H7 (cell line): ENCODE measurements around the gene CCDC70. TPM values are rescaled to one million over a fixed set of nuclear protein-coding genes. Genes with fewer than 3 reads are reported as not detected.

Experiments
- DNase-seq: peaks from one replicate; pipeline ENCODE4 v3.0.0; 2012
- H3K27me3 ChIP-seq: 2 replicates; pipeline ENCODE4 v1.6.0; 2011; ENCODE audit warnings: mild to moderate bottlenecking, low read length; ENCODE audit not compliant: control insufficient read depth, insufficient read depth
- H3K36me3 ChIP-seq: replicated peaks from 2 replicates; pipeline ENCODE4 v1.5.1; 2011; ENCODE audit warnings: low read length; ENCODE audit not compliant: control insufficient read depth, insufficient read depth
- H3K4me3 ChIP-seq: 2 replicates; pipeline ENCODE4 v1.5.1; 2011; ENCODE audit warnings: low read depth, mild to moderate bottlenecking, control low read depth, low read length, moderate library complexity; ENCODE audit not compliant: insufficient read depth
- total RNA-seq: library from RNA; depleted of rRNA; stranded (reverse); fragments of >200 nt; shearing (Covaris generic); gene quantifications from 2 replicates; pipeline ENCODE4 v1.2.3, GENCODE V29; 2014

CCDC70 gene
- total RNA-seq, 1 experiment from 2014 or later = not detected

GRCh38 chr13:51867062-51867461, 5.3 kb downstream of the CCDC70 start:
- no peak overlapping the region for H3K4me3 ChIP-seq
- H3K36me3 ChIP-seq = no peaks in the 10 kb centered on the region
- H3K27me3 ChIP-seq = no peaks in the 10 kb centered on the region
- no peak for DNase-seq

GRCh38 chr13:51869916-51870315, 8.1 kb downstream of the CCDC70 start:
- Histone ChIP-seq H3K27me3 (no peaks in the 10 kb centered on the region), H3K4me3 (no peak overlapping the region), H3K36me3 (no peaks in the 10 kb centered on the region)
- DNase-seq = no peak

- DNase-seq = no peak
- Histone ChIP-seq H3K4me3 (no peak overlapping the region), H3K27me3 (no peaks in the 10 kb centered on the region), H3K36me3 (no peaks in the 10 kb centered on the region)
Measured at GRCh38 chr13:51870616-51871015, 8.8 kb downstream of the CCDC70 start.

GRCh38 chr13:51873117-51873798, 11.5 kb downstream of the CCDC70 start:
- DNase-seq = no peak
- Histone ChIP-seq H3K4me3 (no peak overlapping the region), H3K27me3 (no peaks in the 10 kb centered on the region), H3K36me3 (no peaks in the 10 kb centered on the region)

GRCh38 chr13:51873837-51874236, 12.1 kb downstream of the CCDC70 start:
- no peak for DNase-seq

GRCh38 chr13:51874651-51875050, 12.9 kb downstream of the CCDC70 start:
- no peak overlapping the region for H3K4me3 ChIP-seq
- no peaks in the 10 kb centered on the region for H3K36me3 ChIP-seq
- no peaks in the 10 kb centered on the region for H3K27me3 ChIP-seq
- no peak for DNase-seq

More at GRCh38 chr13:51873837-51874236, 12.1 kb downstream of the CCDC70 start:
- Histone ChIP-seq H3K36me3 (no peaks in the 10 kb centered on the region), H3K4me3 (no peak overlapping the region), H3K27me3 (no peaks in the 10 kb centered on the region)

GRCh38 chr13:51879133-51879532, 17.4 kb downstream of the CCDC70 start:
- H3K27me3 ChIP-seq = no peaks in the 10 kb centered on the region
- no peak overlapping the region for H3K4me3 ChIP-seq
- no peak for DNase-seq
- no peaks in the 10 kb centered on the region for H3K36me3 ChIP-seq

- no peak overlapping the region for H3K4me3 ChIP-seq
- no peaks in the 10 kb centered on the region for H3K27me3 ChIP-seq
- H3K36me3 ChIP-seq = no peaks in the 10 kb centered on the region
- DNase-seq = no peak
Measured at GRCh38 chr13:51881296-51881695, 19.5 kb downstream of the CCDC70 start.

GRCh38 chr13:51882570-51883225, 20.9 kb downstream of the CCDC70 start:
- no peaks in the 10 kb centered on the region for H3K36me3 ChIP-seq
- no peaks in the 10 kb centered on the region for H3K27me3 ChIP-seq
- no peak overlapping the region for H3K4me3 ChIP-seq
- DNase-seq = no peak

DNA sequence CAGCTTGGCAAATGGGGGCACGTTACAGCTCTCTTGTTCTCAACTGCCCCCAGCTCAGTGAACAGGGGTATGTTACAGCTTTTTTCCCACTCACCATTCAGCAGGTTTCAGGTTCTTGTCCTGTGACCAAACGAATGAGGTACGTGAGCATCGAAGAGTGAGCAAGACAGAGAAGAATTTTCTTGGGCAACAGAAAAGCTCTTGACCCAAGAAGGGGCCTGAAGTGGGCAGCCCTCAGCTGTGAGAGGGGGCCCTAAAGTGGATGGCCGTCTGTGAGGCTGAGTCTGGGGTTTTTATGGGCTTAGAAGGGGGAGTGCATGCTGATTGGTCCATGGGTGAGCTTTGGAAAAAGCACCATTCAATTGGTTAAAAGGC, 21.4 kb downstream of the CCDC70 start:
- no peak for DNase-seq
- H3K27me3 ChIP-seq = no peaks in the 10 kb centered on the region
- H3K36me3 ChIP-seq = no peaks in the 10 kb centered on the region
- H3K4me3 ChIP-seq = no peak overlapping the region

GRCh38 chr13:51885651-51886050, 23.9 kb downstream of the CCDC70 start:
- no peak overlapping the region for H3K4me3 ChIP-seq
- no peaks in the 10 kb centered on the region for H3K36me3 ChIP-seq
- H3K27me3 ChIP-seq = no peaks in the 10 kb centered on the region
- no peak for DNase-seq

DNA sequence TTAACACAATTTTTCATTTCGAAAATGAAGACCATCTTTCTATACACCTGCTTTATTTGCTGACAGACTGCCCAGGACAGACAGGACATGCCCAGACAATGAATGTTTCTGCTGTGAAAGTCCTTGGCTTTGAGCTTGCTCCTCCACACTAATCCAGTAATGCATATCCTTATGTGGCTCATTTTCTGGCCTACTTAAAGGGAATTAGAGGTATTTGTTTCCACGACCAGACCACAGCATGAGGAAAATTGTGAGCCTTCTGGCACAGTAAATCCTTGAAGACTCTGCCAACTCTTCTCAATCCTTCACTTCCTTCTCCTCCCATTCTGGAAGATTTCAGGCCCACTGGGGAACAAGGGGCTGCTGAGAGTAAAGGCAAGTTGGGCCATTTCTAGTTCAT, 25.7 kb downstream of the CCDC70 start:
- no peak overlapping the region for H3K4me3 ChIP-seq
- DNase-seq = no peak
- H3K36me3 ChIP-seq = no peaks in the 10 kb centered on the region
- no peaks in the 10 kb centered on the region for H3K27me3 ChIP-seq

- no peak overlapping the region for H3K4me3 ChIP-seq
- DNase-seq = no peak
- H3K27me3 ChIP-seq = no peaks in the 10 kb centered on the region
- no peaks in the 10 kb centered on the region for H3K36me3 ChIP-seq
Measured at GRCh38 chr13:51892657-51893056, 30.9 kb downstream of the CCDC70 start.

- DNase-seq = peak; percentile 52
- Histone ChIP-seq H3K36me3 (no peaks in the 10 kb centered on the region), H3K27me3 (no peaks in the 10 kb centered on the region; the same call in 1 of the 2 replicates), H3K4me3 (no peak overlapping the region)
Measured at GRCh38 chr13:51894239-51894638, 32.5 kb downstream of the CCDC70 start.
